ENCODE data around the gene RIN3.

- TF ChIP-seq CTCF (IDR thresholded peaks at IDR 0.05) (no peak), POLR2A (IDR thresholded peaks at IDR 0.05) (no peak), POLR2AphosphoS5 (IDR thresholded peaks at IDR 0.05) (no peak)
Measured at GRCh38 chr14:92578511-92578910, 64.9 kb downstream of the RIN3 start.
